Renal cortical epithelial cell (primary cell): ENCODE data around the gene TSPAN8. TPM values are rescaled to one million over a fixed set of nuclear protein-coding genes. Genes with fewer than 3 reads are reported as not detected.
"Not testable (repeated sequence)": the region's sequence is repeated elsewhere in the genome, so short reads cannot be mapped to it uniquely, and the experiment has no call there.

ENCODE experiments used
- DNase-seq: peaks from one replicate; pipeline ENCODE4 v3.0.0-alpha.2; 2011; ENCODE audit warnings: low read depth
- total RNA-seq: library from RNA; depleted of rRNA; stranded (reverse); fragments of >200 nt; gene quantifications from 2 replicates; pipeline ENCODE4 v1.2.3, GENCODE V29; 2014

Gene TSPAN8
- total RNA-seq, 1 donor from 2014 or later = 2.2 TPM

GRCh38 chr12:71128191-71128788, 29.5 kb downstream of the TSPAN8 start:
- peak; percentile 97 for DNase-seq

- DNase-seq = peak; percentile 31
Measured at GRCh38 chr12:71125949-71126348, 31.9 kb downstream of the TSPAN8 start.

GRCh38 chr12:71125515-71125914, 32.3 kb downstream of the TSPAN8 start:
- DNase-seq = no peak

GRCh38 chr12:71124835-71125460, 32.9 kb downstream of the TSPAN8 start:
- no peak for DNase-seq

- not testable (repeated sequence) for DNase-seq
Measured at GRCh38 chr12:71113148-71113547, 44.7 kb downstream of the TSPAN8 start.

GRCh38 chr12:71109834-71110233, 48.0 kb downstream of the TSPAN8 start:
- no peak for DNase-seq

GRCh38 chr12:71108355-71108754, 49.4 kb downstream of the TSPAN8 start:
- no peak for DNase-seq

- DNase-seq = no peak
Measured at GRCh38 chr12:71107936-71108335, 49.9 kb downstream of the TSPAN8 start.

GRCh38 chr12:71105956-71106355, 51.8 kb downstream of the TSPAN8 start:
- DNase-seq = no peak

GRCh38 chr12:71092290-71092689, 65.5 kb downstream of the TSPAN8 start:
- peak; percentile 60 for DNase-seq

GRCh38 chr12:71090971-71091370, 66.8 kb downstream of the TSPAN8 start:
- DNase-seq = no peak

GRCh38 chr12:71085575-71085974, 72.2 kb downstream of the TSPAN8 start:
- no peak for DNase-seq

- DNase-seq = peak; percentile 35
Measured at GRCh38 chr12:71075743-71076142, 82.1 kb downstream of the TSPAN8 start.

Other genes with a start within 250 kb of the TSPAN8 start
- gene PTPRR, start 237.3 kb downstream of the TSPAN8 start, total RNA-seq = 0.45 and 4.5 TPM in 2 replicates